ENCODE measurements around the gene TRPC4.

Gene TRPC4

DNA sequence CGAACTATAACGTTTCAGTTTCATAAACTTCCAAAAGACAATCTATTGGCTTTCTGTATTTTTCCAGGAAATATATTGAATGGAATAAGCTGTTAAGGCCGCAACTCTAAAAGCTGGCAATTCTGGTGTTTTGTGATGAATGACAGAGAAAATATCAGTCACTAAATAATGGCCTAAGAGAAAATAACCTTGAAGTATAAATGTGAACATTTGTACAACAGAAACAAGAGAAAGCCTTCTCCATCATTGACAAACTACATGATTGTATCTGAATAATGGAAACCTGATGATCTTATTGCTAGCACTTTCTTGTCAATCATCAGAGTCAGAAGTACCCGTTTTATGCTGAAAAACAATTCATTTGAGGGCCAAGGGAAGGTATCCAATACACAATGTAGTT, 134.3 kb downstream of the TRPC4 start:
- Mint-ChIP-seq H3K4me1 (ENCODE audit: low read depth) (no peaks in the 10 kb centered on the region), H3K27me3 (no peaks in the 10 kb centered on the region), H3K4me3 (no peak overlapping the region)

DNA sequence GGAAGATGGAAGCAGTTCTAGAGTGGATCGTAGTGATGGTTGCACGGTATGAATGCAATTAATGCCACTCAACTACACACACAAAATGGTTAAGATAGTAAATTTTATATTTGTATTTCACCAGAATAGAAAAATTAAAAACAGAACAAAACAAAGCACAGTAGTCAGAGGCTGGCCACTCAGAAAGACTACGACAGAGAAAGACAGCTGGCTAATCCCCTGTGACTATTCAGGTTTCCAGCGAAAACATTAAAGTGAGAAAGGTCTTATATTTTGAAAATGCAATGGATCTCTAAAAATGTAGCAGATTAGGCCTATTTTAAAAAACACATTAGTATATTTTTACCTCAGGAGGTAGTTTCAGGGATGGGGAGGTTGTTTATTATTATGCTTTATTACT, 139.7 kb downstream of the TRPC4 start:
- no peaks in the 10 kb centered on the region for H3K36me3 Mint-ChIP-seq (ENCODE audit: low read depth)
- peaks cover 5% of the 10 kb centered on the region for H3K9me3 Mint-ChIP-seq
- no peak overlapping the region for H3K27ac Mint-ChIP-seq
- intact Hi-C loops (cut with micrococcal nuclease) = no loop called here
- H3K4me3 Mint-ChIP-seq = no peak overlapping the region
- H3K27me3 Mint-ChIP-seq = no peaks in the 10 kb centered on the region
- H3K4me1 Mint-ChIP-seq (ENCODE audit: low read depth) = no peaks in the 10 kb centered on the region

More for the DNA sequence above, 134.3 kb downstream of the TRPC4 start:
- H3K9me3 Mint-ChIP-seq = no peaks in the 10 kb centered on the region
- no peak overlapping the region for H3K27ac Mint-ChIP-seq
- H3K36me3 Mint-ChIP-seq (ENCODE audit: low read depth) = no peaks in the 10 kb centered on the region
- intact Hi-C loops (cut with micrococcal nuclease) = no loop called here

DNA sequence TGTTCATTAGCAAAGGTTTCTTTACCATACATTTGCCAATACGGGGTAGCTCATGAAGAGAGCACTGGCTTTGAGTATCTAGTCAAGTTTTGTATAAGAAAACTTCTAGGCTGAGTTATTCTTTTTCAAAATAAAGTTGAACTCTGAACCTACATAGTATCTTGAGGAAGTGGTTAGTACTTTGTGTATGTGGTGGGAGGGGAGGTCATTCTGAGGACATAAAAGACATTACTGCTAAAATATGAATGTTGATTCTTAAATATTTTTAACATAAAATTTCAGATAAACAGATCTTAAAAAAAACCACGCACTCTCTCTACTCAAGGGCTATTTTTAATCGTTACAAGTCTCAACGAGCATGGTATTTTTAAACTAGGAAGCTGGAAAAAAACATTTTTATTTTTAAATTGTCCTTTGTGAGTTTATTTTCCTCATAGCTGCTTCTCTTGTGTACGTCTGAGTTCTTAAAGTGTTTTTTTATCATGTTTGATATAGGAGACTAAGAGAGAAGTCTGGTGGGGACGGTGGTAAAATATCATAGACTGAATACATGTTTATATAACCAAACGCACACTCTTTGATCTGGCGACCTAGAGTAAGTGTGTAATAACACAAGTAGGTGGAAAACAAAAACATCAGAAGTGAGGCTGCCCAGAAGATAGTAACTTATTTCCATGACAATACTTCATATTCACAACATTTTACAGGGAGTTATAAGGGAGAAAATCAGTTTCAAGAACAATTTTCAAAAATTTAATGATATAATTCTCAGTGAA, 153.0 kb downstream of the TRPC4 start:
- no peaks in the 10 kb centered on the region for H3K27me3 Mint-ChIP-seq
- no peaks in the 10 kb centered on the region for H3K36me3 Mint-ChIP-seq (ENCODE audit: low read depth)
- intact Hi-C loops (cut with micrococcal nuclease) = no loop called here
- no peak overlapping the region for H3K4me3 Mint-ChIP-seq
- H3K9me3 Mint-ChIP-seq = no peaks in the 10 kb centered on the region
- H3K4me1 Mint-ChIP-seq (ENCODE audit: low read depth) = no peaks in the 10 kb centered on the region
- no peak overlapping the region for H3K27ac Mint-ChIP-seq

DNA sequence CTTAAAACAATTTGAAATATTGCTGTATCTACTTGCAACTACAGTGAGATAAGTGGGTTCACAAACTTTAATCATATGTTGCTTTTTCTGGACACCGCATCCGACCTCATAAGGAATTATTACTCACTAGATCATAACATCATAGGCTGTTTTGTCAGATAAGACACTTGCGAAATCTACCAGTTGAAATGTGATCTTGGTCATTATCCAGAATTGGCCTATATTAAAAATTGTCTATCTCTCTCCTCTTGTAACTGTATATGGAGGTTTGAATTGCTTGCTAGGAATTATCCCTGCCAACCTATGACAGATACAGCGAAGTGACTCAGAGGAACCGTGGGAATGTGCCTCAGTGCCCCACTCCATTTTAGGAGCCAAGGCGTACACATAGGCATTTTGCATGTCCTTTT, 154.0 kb downstream of the TRPC4 start:
- H3K4me3 Mint-ChIP-seq = no peak overlapping the region
- no peaks in the 10 kb centered on the region for H3K9me3 Mint-ChIP-seq
- H3K27ac Mint-ChIP-seq = no peak overlapping the region
- H3K27me3 Mint-ChIP-seq = no peaks in the 10 kb centered on the region
- no peaks in the 10 kb centered on the region for H3K4me1 Mint-ChIP-seq (ENCODE audit: low read depth)
- intact Hi-C loops (cut with micrococcal nuclease) = no loop called here
- no peaks in the 10 kb centered on the region for H3K36me3 Mint-ChIP-seq (ENCODE audit: low read depth)

DNA sequence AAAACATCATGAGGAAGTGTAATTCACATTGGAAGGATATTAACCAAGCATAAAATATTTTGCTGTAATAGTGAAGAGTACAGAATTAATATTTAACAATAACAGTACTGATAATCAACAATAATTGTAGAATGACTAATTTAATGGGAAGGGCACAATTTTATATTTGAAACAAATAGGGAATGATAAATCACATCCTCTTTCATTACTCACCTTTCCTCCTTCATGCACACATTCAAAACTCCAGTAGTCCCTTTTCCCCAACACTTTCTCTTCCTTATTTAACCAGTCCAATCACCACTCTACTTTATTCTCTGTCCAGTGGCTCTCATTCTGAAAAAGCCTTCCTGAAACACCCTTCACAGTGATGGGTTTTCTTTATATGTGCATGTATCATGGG, 160.3 kb downstream of the TRPC4 start:
- intact Hi-C loops (cut with micrococcal nuclease) = no loop called here
- Mint-ChIP-seq H3K27me3 (no peaks in the 10 kb centered on the region), H3K27ac (no peak overlapping the region)

DNA sequence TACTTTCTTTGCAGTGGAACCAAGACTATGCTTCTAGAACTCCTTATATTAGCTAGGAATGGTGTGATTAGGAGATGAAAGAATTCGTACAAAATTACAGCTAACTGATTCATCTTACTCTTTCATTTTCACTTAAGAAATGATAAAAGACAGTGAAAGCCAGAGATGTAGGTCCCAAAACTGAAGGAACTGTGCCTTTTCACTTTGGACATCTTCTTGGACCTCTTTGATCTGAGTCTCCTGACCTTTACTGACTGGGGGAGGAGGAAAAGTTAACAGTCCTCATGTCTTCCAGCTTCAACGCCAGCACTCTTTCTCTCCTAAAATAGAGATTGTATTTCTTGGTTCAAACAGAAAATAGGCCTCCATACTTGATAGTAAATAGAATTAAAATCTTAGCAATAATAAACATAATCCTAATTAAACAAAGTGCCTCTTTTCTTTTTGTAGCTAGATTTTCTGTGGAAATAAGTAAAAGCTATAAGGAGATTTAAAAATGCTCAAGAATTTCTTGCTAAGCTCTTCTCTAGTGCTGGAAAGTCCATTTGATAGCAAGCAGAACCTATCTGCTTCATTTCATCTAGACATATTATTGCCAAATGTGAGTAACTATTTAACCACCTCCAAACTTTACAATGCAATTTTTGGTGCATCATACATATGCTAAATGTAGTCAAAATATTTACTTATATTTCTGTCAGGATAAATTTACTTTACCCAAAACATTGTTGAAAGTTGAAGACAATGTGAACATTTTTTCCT, 161.7 kb downstream of the TRPC4 start:
- H3K27me3 Mint-ChIP-seq = no peaks in the 10 kb centered on the region
- no peak overlapping the region for H3K4me3 Mint-ChIP-seq
- intact Hi-C loops (cut with micrococcal nuclease) = no loop called here
- H3K9me3 Mint-ChIP-seq = no peaks in the 10 kb centered on the region
- H3K27ac Mint-ChIP-seq = no peak overlapping the region
- no peaks in the 10 kb centered on the region for H3K4me1 Mint-ChIP-seq (ENCODE audit: low read depth)
- H3K36me3 Mint-ChIP-seq (ENCODE audit: low read depth) = no peaks in the 10 kb centered on the region

More for the DNA sequence above, 160.3 kb downstream of the TRPC4 start:
- H3K36me3 Mint-ChIP-seq (ENCODE audit: low read depth) = no peaks in the 10 kb centered on the region
- no peaks in the 10 kb centered on the region for H3K9me3 Mint-ChIP-seq
- no peak overlapping the region for H3K4me3 Mint-ChIP-seq
- H3K4me1 Mint-ChIP-seq (ENCODE audit: low read depth) = no peaks in the 10 kb centered on the region

DNA sequence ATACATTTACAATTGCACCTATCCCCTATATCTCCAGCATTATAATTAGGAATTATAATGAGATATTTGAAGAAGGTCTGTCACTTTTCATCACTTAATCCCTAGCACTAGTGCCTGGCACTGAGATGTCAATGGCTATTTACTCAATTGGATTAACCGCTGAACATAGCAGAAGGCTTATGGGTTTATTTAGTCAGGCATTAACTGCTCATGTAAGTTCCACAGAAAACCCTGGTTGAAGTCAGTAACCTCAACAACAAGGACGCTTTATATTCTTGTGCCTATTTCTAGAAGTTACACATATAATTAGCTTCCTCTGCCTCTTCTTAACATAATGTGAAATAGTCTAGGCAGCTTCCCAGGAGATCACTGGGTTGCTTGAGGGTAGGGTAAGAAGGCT, 163.5 kb downstream of the TRPC4 start:
- intact Hi-C loops (cut with micrococcal nuclease) = no loop called here
- Mint-ChIP-seq H3K36me3 (ENCODE audit: low read depth) (no peaks in the 10 kb centered on the region), H3K27me3 (no peaks in the 10 kb centered on the region), H3K4me3 (no peak overlapping the region), H3K27ac (no peak overlapping the region), H3K9me3 (no peaks in the 10 kb centered on the region), H3K4me1 (ENCODE audit: low read depth) (no peaks in the 10 kb centered on the region)

DNA sequence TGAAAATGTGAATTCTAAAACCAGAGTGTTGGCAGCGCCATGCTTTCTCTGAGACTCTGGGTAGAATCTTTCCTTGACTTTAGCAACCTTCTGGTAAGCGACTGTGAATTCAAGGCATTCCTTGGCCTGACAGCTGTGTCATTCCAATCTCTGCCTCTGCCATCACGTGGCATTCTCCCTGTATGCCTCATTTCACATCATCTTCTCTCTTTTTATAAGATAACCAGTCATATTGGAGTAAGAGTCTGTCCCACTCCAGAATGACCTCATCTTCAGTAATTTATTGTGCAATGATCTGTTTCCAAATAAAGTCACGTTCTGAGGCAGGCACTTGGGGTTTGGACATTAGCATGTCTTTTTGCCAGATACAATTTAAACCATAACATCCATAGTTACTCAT, 167.6 kb downstream of the TRPC4 start:
- no peaks in the 10 kb centered on the region for H3K27me3 Mint-ChIP-seq
- no peaks in the 10 kb centered on the region for H3K9me3 Mint-ChIP-seq
- no peaks in the 10 kb centered on the region for H3K4me1 Mint-ChIP-seq (ENCODE audit: low read depth)
- no peak overlapping the region for H3K4me3 Mint-ChIP-seq
- no peaks in the 10 kb centered on the region for H3K36me3 Mint-ChIP-seq (ENCODE audit: low read depth)
- H3K27ac Mint-ChIP-seq = no peak overlapping the region
- intact Hi-C loops (cut with micrococcal nuclease) = no loop called here

DNA sequence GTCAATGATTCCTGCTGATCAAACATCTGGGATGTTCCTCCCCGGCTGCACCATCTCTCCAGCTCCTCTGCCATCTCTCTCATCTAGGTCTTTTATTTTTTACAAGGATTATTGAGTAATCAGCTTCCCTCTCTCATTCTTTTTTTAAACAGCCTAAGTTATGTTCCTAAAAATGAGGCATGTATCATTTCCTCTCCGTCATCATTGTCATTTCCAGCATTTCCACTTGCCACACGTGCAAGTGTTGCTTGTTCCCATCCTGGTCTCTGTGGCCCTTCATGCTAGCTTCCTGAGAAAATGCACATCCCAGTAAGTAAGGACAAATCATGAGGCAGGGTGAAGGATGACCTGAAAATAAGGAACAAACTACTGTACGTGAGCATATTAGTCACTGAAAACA, 168.3 kb downstream of the TRPC4 start:
- no peaks in the 10 kb centered on the region for H3K36me3 Mint-ChIP-seq (ENCODE audit: low read depth)
- H3K9me3 Mint-ChIP-seq = no peaks in the 10 kb centered on the region
- no peak overlapping the region for H3K27ac Mint-ChIP-seq
- no peaks in the 10 kb centered on the region for H3K27me3 Mint-ChIP-seq
- H3K4me1 Mint-ChIP-seq (ENCODE audit: low read depth) = no peaks in the 10 kb centered on the region
- intact Hi-C loops (cut with micrococcal nuclease) = no loop called here
- H3K4me3 Mint-ChIP-seq = no peak overlapping the region

DNA sequence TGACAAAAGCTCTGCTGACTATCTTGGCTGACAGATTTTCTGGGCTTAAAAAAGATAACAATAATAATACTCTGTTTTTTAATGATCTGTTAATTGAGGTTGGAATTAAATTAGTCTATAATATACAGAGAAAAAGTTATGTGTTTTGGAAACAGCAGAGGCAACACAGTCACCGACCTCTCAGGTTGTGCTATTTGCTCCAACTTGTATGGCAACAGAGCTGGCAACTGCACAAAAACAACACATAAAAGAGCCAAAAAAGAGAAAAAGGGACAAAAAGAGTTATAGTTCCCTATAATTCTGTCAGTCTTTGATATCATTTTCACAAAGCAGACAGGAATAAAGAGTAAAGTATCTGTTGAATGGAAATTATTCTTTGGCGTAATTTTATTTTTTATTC, 168.7 kb downstream of the TRPC4 start:
- Mint-ChIP-seq H3K4me3 (no peak overlapping the region), H3K36me3 (ENCODE audit: low read depth) (no peaks in the 10 kb centered on the region), H3K9me3 (no peaks in the 10 kb centered on the region), H3K27ac (no peak overlapping the region), H3K4me1 (ENCODE audit: low read depth) (no peaks in the 10 kb centered on the region), H3K27me3 (no peaks in the 10 kb centered on the region)
- intact Hi-C loops (cut with micrococcal nuclease) = no loop called here

DNA sequence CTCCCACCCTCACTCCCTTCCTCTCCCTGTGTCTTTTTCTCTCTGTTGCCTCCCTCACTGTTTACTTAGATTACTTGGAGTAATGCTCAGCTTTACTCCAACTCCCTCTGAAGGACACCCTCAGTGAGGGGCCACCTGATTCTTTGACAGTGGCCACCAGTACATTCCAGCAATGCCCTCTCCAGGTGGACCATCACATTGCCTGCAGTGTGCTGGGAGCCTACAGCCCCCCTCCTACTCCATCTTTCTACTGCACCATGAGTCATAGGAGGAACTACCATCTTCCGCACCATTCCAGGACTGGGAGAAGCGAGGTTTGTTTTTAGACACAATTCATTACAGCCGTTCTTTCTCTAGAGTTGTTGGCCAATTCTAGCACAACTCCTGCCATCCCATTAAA, 174.4 kb downstream of the TRPC4 start:
- Mint-ChIP-seq H3K9me3 (peaks cover 7% of the 10 kb centered on the region), H3K4me1 (ENCODE audit: low read depth) (no peaks in the 10 kb centered on the region), H3K27ac (no peak overlapping the region), H3K4me3 (no peak overlapping the region), H3K36me3 (ENCODE audit: low read depth) (no peaks in the 10 kb centered on the region), H3K27me3 (no peaks in the 10 kb centered on the region)
- intact Hi-C loops (cut with micrococcal nuclease) = no loop called here

DNA sequence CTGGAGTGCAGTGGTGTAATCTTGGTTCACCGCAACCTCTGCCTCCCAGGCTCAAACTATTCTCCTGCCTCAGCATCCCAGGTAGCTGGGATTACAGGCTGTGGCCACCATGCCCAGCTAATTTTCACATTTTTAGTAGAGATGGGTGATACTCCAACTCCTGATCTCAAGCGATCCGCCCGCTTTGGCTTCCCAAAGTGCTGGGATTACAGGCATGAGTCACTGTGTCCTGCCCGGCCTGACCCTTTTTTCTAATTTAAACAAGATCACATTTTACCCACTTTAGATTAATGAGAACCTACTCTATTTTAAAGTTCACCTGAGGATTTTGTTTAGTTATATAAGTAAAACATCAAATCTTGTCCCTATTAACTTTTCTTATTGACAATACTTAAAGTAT, 179.2 kb downstream of the TRPC4 start:
- H3K27ac Mint-ChIP-seq = no peak overlapping the region
- intact Hi-C loops (cut with micrococcal nuclease) = no loop called here
- H3K9me3 Mint-ChIP-seq = peaks cover 6% of the 10 kb centered on the region
- H3K4me1 Mint-ChIP-seq (ENCODE audit: low read depth) = no peaks in the 10 kb centered on the region
- H3K27me3 Mint-ChIP-seq = no peaks in the 10 kb centered on the region
- no peak overlapping the region for H3K4me3 Mint-ChIP-seq
- no peaks in the 10 kb centered on the region for H3K36me3 Mint-ChIP-seq (ENCODE audit: low read depth)

DNA sequence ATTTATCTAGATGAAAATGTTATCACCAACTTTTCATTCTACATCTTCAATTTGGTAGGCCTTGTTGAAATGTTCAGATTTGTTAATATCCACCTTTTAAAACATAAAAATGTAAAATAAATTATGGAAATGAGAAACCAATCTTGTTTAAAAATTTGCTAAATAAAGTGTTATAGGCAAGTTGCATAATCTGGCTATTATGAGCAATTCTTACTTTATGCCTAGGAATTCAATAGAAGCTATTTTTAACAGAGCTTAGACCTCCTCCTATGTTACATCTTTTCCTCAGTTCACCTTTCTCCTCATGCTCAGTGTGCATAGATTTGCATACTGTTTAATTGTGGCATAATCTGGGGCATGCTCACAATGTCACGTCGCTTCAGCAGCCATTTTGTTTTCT, 183.1 kb downstream of the TRPC4 start:
- Mint-ChIP-seq H3K36me3 (ENCODE audit: low read depth) (no peaks in the 10 kb centered on the region), H3K4me1 (ENCODE audit: low read depth) (no peaks in the 10 kb centered on the region), H3K4me3 (no peak overlapping the region), H3K27ac (no peak overlapping the region), H3K9me3 (no peaks in the 10 kb centered on the region), H3K27me3 (no peaks in the 10 kb centered on the region)
- intact Hi-C loops (cut with micrococcal nuclease) = no loop called here

DNA sequence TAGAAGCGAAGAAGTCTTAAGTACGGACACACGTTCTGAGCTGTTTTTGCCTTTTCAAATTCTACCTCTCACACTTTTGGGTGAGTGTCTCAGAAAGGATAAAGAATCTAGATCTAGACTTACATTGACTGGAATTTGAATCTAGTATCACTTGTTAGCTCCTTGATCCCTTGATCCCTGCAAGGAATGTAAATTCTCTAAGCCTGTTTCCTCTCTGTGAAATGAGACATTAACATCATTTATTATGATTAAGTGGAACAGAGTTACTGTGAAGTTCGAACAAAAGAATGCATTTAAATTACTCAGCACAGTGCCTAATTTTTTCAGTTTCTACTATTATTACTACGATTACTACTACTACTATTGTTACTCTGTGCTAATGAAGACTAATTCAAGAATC, 184.4 kb downstream of the TRPC4 start:
- no peak overlapping the region for H3K27ac Mint-ChIP-seq
- H3K9me3 Mint-ChIP-seq = no peaks in the 10 kb centered on the region
- no peaks in the 10 kb centered on the region for H3K27me3 Mint-ChIP-seq
- no peaks in the 10 kb centered on the region for H3K36me3 Mint-ChIP-seq (ENCODE audit: low read depth)
- intact Hi-C loops (cut with micrococcal nuclease) = no loop called here
- no peaks in the 10 kb centered on the region for H3K4me1 Mint-ChIP-seq (ENCODE audit: low read depth)
- no peak overlapping the region for H3K4me3 Mint-ChIP-seq

DNA sequence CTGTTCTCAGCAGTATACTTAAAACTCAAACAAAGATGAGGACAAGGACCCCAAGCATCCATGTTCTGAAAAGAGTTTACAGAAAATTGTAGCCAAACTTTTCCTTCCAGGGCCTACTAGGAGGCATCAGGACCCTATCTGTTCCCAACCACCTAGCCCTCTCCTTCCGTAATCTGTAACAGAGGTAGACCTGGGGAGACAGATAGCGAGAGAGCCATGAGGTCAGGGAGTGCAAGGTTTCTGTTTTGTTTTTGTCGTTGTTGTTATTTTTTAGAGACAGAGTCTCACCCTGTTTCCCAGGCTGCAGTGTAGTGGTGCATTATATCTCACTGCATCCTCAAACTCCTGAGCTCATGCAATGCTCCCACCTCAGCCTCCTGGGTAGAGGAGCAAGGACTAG, 187.1 kb downstream of the TRPC4 start:
- intact Hi-C loops (cut with micrococcal nuclease) = no loop called here

More for the DNA sequence above, 187.1 kb downstream of the TRPC4 start:
- no peaks in the 10 kb centered on the region for H3K36me3 Mint-ChIP-seq (ENCODE audit: low read depth)
- no peaks in the 10 kb centered on the region for H3K9me3 Mint-ChIP-seq
- H3K27me3 Mint-ChIP-seq = no peaks in the 10 kb centered on the region
- H3K4me3 Mint-ChIP-seq = no peak overlapping the region
- H3K4me1 Mint-ChIP-seq (ENCODE audit: low read depth) = no peaks in the 10 kb centered on the region
- H3K27ac Mint-ChIP-seq = no peak overlapping the region
